Keratinocyte (primary cell): Measurements from ENCODE around the gene ZNHIT3. TPM values are rescaled to one million over a fixed set of nuclear protein-coding genes. Genes with fewer than 3 reads are reported as not detected.

ENCODE experiments used
- DNase-seq: peaks from one replicate; pipeline ENCODE4 v3.0.0-alpha.2; 2011; ENCODE audit warnings: low read depth, missing footprints, low spot score
- FAIRE-seq: peaks from 2 replicates; lab custom pipeline; 2011; peaks lifted over from hg19 to GRCh38; lab: Jason Lieb, UNC
- H2AFZ ChIP-seq: 2 replicates; pipeline ENCODE4 v1.6.0; 2012; ENCODE audit warnings: low read length, control low read depth, inconsistent platforms; ENCODE audit not compliant: control insufficient read depth
- H3K27ac ChIP-seq: 2 replicates; pipeline ENCODE4 v1.5.1; 2011; ENCODE audit warnings: low read length; ENCODE audit not compliant: control insufficient read depth, insufficient read depth
- H3K27me3 ChIP-seq: 3 replicates; pipeline ENCODE4 v1.6.0; 2011; ENCODE audit warnings: low read length; ENCODE audit not compliant: control insufficient read depth, insufficient read depth; ENCODE audit errors: extremely low read depth
- H3K36me3 ChIP-seq, 2 experiments: 2 replicates in 1 of 2; 3 replicates in 1 of 2; pipeline ENCODE4 v1.5.1; 2011; ENCODE audit warnings: low read length in 2 of 2, mild to moderate bottlenecking in 1 of 2; ENCODE audit not compliant: control insufficient read depth in 2 of 2, insufficient read depth in 2 of 2; ENCODE audit errors: extremely low read depth in 1 of 2
- H3K4me1 ChIP-seq: 3 replicates; pipeline ENCODE4 v1.5.1; 2011; ENCODE audit warnings: low read length; ENCODE audit not compliant: control insufficient read depth, insufficient read depth; ENCODE audit errors: extremely low read depth
- H3K4me2 ChIP-seq: 3 replicates; pipeline ENCODE4 v1.6.0; 2011; ENCODE audit warnings: low read depth, low read length; ENCODE audit not compliant: control insufficient read depth, insufficient read depth; ENCODE audit errors: extremely low read depth
- H3K4me3 ChIP-seq, 3 experiments: fragments of 200-600 bp in 1 of 3; sonication (generic) in 1 of 3; 2 replicates in 2 of 3; 3 replicates in 1 of 3; pipeline ENCODE4 v1.5.1; 2011 to 2016; ENCODE audit warnings: low read length in 3 of 3, mild to moderate bottlenecking in 3 of 3, control low read depth in 2 of 3, inconsistent platforms in 1 of 3, low read depth in 1 of 3, mixed read lengths in 1 of 3, mixed run types in 1 of 3, moderate library complexity in 1 of 3; ENCODE audit not compliant: control insufficient read depth in 2 of 3, insufficient read depth in 2 of 3; ENCODE audit errors: extremely low read depth in 1 of 3
- H3K79me2 ChIP-seq: 2 replicates; pipeline ENCODE4 v1.6.0; 2012; ENCODE audit warnings: low read length; ENCODE audit not compliant: control insufficient read depth, insufficient read depth
- H3K9ac ChIP-seq: 3 replicates; pipeline ENCODE4 v1.6.0; 2011; ENCODE audit warnings: low read length; ENCODE audit not compliant: control insufficient read depth, insufficient read depth; ENCODE audit errors: extremely low read depth
- H3K9me1 ChIP-seq: 3 replicates; pipeline ENCODE4 v1.6.0; 2011; ENCODE audit warnings: low read length; ENCODE audit not compliant: control insufficient read depth, insufficient read depth; ENCODE audit errors: extremely low read depth
- H3K9me3 ChIP-seq: 2 replicates; pipeline ENCODE4 v1.5.1; 2012; ENCODE audit warnings: low read depth, low read length; ENCODE audit not compliant: control insufficient read depth
- H4K20me1 ChIP-seq: 3 replicates; pipeline ENCODE4 v1.6.0; 2011; ENCODE audit warnings: low read length; ENCODE audit not compliant: control insufficient read depth, insufficient read depth; ENCODE audit errors: extremely low read depth
- EZH2 ChIP-seq: IDR thresholded peaks from one replicate; pipeline ENCODE4 v1.6.1; 2012; ENCODE audit warnings: inconsistent platforms, mild to moderate bottlenecking, low read length, moderate library complexity
- dilution Hi-C: fragments of 300-500 bp; cut with MboI; formaldehyde crosslinking; loops from one replicate; pipeline ENCODE4 v1.7.0; 2020; ENCODE audit warnings: low sequenced_read_pairs; ENCODE audit not compliant: extremely low pct_ligation_motif_present
- polyA plus RNA-seq, 5 experiments: library from polyadenylated mRNA; depleted of rRNA in 3 of 5; stranded (reverse) in 3 of 5; stranded (forward) in 1 of 5; unstranded in 1 of 5; fragments of >200 nt; gene quantifications; 1 replicate in 1 of 5; 2 replicates in 3 of 5; 3 replicates in 1 of 5; pipeline versions ENCODE4 v1.2.1 to v1.2.3, GENCODE V29; 2011 to 2012; ENCODE audit warnings: missing spikeins in 2 of 5, low read depth in 1 of 5, low replicate concordance in 1 of 5
- TF ChIP-seq, protein P1 (sequence below), 3 experiments: IDR thresholded peaks in 1 of 3; conservative IDR thresholded peaks in 1 of 3; optimal IDR thresholded peaks in 1 of 3; 2 replicates in 2 of 3; 3 replicates in 1 of 3; pipeline versions ENCODE3 to v1.5.1; 2011; ENCODE audit warnings: low read length in 3 of 3, mild to moderate bottlenecking in 3 of 3, moderate library complexity in 2 of 3, control low read depth in 1 of 3, inconsistent platforms in 1 of 3; ENCODE audit not compliant: insufficient read depth in 2 of 3; ENCODE audit errors: extremely low read depth in 1 of 3

Gene ZNHIT3
- polyA plus RNA-seq, 1 donor (not counting 4 experiments of a cell fraction or from before 2014, with no cell fraction given), result 72.4 TPM

DNA sequence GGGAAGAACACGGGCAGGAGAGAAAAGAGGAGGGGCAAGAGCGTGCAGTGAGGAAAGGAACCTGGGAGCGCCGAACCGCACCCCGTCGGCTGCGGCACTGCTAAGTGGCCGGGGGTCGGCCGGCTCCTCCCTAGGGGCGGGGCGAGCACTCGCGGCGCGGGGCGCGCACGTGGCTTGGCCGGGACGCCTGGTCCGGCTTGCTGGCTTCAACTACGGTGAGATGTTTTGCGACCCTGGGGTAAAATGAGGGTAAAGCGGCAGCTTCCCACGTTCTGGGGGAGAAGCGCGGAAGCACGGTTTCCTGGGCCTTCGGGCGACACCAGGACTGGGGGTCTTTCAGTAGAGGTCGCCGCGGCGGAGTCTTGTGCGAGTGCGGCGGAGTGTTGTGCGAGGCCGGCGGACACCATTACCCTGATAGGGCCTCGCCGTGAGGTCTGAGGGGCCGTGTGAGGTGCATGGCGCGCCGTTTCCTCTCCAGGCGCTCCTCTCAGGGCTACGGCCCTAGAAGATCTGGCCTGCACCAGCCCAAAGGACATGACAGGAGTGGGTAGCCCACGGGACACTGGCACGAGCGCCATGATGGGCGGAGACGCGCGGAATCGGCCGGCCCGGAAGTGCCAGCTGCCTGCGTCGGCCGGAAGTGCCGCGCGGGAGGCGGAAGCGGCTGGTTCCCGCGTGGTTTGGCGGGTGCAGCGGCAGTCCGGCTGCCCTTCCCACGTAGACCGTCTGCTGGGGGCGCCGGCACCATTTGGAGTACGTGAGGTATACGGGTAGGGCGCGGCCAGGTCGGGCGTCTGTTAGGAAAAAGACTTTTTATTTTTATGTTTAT is 48.6 kb downstream of the ZNHIT3 start, which contains the start of the genes MYO19 and PIGW:
TSS of gene MYO19 (minus strand) at position 29 of the 829 bp plus-strand sequence. CDS start 2,330 bp downstream, outside the sequence.
TSS of gene PIGW (plus strand) at position 148 of the 829 bp plus-strand sequence. CDS start 2,115 bp downstream, outside the sequence.
- peak within 1 kb of the TSS; percentile 99 for H3K27ac ChIP-seq
- no peaks in the 10 kb centered on the region for H3K9me3 ChIP-seq
- peaks cover 14 to 29% of the 10 kb centered on the region in 2 experiments for H3K36me3 ChIP-seq
- DNase-seq (peak; percentile 67), FAIRE-seq (no peak)
- peak within 1 kb of the TSS; percentile 99 for H3K9ac ChIP-seq
- H3K79me2 ChIP-seq, result peaks cover 20% of the 10 kb centered on the region
- H3K4me1 ChIP-seq, result peaks cover 32% of the 10 kb centered on the region
- H3K4me2 ChIP-seq, result peak within 1 kb of the TSS; percentile 82
- H3K4me3 ChIP-seq, result peak within 1 kb of the TSS; percentile 63 to 91 (median 79)
- H3K9me1 ChIP-seq, result peaks cover 4% of the 10 kb centered on the region
- H2AFZ ChIP-seq, result peak within 1 kb of the TSS; percentile 71
- TF ChIP-seq, protein P1, sequence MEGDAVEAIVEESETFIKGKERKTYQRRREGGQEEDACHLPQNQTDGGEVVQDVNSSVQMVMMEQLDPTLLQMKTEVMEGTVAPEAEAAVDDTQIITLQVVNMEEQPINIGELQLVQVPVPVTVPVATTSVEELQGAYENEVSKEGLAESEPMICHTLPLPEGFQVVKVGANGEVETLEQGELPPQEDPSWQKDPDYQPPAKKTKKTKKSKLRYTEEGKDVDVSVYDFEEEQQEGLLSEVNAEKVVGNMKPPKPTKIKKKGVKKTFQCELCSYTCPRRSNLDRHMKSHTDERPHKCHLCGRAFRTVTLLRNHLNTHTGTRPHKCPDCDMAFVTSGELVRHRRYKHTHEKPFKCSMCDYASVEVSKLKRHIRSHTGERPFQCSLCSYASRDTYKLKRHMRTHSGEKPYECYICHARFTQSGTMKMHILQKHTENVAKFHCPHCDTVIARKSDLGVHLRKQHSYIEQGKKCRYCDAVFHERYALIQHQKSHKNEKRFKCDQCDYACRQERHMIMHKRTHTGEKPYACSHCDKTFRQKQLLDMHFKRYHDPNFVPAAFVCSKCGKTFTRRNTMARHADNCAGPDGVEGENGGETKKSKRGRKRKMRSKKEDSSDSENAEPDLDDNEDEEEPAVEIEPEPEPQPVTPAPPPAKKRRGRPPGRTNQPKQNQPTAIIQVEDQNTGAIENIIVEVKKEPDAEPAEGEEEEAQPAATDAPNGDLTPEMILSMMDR (optimal IDR thresholded peaks at IDR 0.05 in 1 of 3, IDR thresholded peaks at IDR 0.05 in 1 of 3, conservative IDR thresholded peaks at IDR 0.05 in 1 of 3; ENCODE audit: extremely low read depth in 1 of 3, insufficient read depth in 2 of 3, low read length in 3 of 3), result peak in 1 of 3 experiments; percentile 24
- no peak for TF ChIP-seq EZH2
- H4K20me1 ChIP-seq, result no peaks in the 10 kb centered on the region
- dilution Hi-C loops, result no loop called here
- H3K27me3 ChIP-seq, result no peaks in the 10 kb centered on the region

DNA sequence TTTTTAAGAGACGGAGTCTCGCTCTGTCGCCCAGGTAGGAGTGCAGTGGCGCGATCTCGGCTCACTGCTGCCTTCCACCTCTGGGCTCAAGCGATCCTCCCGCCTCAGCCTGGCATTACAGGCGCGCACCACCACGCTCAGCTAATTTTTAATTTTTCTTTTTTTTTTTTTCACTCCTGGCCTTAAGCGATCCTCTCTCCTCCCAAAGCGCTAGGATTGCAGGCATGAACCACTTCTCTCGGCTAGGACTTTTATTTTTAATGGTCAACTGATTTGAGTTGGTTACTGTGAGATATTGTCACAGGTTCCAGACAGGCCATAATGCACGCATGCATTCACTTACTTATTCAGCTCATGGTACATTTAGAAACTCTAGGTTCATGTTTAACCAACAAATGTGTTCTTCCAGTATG is 49.2 kb downstream of the ZNHIT3 start:
- peaks cover 23% of the 10 kb centered on the region for H3K79me2 ChIP-seq
- H3K4me3 ChIP-seq, result peak overlapping the region; percentile 63 to 91 (median 79)
- H3K4me2 ChIP-seq, result peak overlapping the region; percentile 82
- H3K4me1 ChIP-seq, result peaks cover 31% of the 10 kb centered on the region
- no peaks in the 10 kb centered on the region for H3K27me3 ChIP-seq
- peaks cover 4% of the 10 kb centered on the region for H3K9me1 ChIP-seq
- dilution Hi-C loops, result no loop called here
- H3K27ac ChIP-seq, result peak overlapping the region; percentile 99
- DNase-seq (no peak), FAIRE-seq (no peak)
- peak overlapping the region; percentile 71 for H2AFZ ChIP-seq
- TF ChIP-seq EZH2, result no peak
- TF ChIP-seq, protein P1 (optimal IDR thresholded peaks at IDR 0.05 in 1 of 3, IDR thresholded peaks at IDR 0.05 in 1 of 3, conservative IDR thresholded peaks at IDR 0.05 in 1 of 3; ENCODE audit: extremely low read depth in 1 of 3, insufficient read depth in 2 of 3, low read length in 3 of 3), result no peak
- H3K9ac ChIP-seq, result peak overlapping the region; percentile 99
- no peaks in the 10 kb centered on the region for H4K20me1 ChIP-seq
- no peaks in the 10 kb centered on the region for H3K9me3 ChIP-seq
- H3K36me3 ChIP-seq, result peaks cover 14 to 29% of the 10 kb centered on the region in 2 experiments
